ENCODE data around the gene GAK.

DNA sequence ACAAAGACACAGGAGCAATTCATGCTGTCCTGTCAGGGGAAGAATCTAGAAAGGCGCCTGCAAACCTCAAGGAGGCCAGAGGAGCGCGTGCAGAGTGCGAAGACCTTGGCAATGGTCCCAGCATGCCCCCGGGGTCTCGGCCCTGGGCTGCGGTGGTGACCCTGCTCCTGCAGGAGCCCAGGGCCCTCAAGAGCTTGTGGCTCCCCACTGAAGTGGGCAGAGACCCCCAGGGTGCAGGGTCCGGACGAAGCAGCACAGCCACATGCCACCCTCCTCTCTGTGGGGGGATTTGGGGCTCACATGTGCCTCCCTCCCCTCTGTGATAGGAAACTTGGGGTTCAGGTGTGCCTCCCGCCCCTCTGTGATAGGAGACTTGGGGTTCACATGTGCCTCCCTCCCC is 39.3 kb downstream of the GAK start:
- TF ChIP-seq, protein P1, sequence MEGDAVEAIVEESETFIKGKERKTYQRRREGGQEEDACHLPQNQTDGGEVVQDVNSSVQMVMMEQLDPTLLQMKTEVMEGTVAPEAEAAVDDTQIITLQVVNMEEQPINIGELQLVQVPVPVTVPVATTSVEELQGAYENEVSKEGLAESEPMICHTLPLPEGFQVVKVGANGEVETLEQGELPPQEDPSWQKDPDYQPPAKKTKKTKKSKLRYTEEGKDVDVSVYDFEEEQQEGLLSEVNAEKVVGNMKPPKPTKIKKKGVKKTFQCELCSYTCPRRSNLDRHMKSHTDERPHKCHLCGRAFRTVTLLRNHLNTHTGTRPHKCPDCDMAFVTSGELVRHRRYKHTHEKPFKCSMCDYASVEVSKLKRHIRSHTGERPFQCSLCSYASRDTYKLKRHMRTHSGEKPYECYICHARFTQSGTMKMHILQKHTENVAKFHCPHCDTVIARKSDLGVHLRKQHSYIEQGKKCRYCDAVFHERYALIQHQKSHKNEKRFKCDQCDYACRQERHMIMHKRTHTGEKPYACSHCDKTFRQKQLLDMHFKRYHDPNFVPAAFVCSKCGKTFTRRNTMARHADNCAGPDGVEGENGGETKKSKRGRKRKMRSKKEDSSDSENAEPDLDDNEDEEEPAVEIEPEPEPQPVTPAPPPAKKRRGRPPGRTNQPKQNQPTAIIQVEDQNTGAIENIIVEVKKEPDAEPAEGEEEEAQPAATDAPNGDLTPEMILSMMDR (IDR thresholded peaks at IDR 0.05; ENCODE audit: low read depth, low read length) = no peak
- TF ChIP-seq MYC (IDR thresholded peaks at IDR 0.05; ENCODE audit: low read depth, low read length) = no peak
- no peak for TF ChIP-seq POLR2A (IDR thresholded peaks at IDR 0.05; ENCODE audit: extremely low read depth, insufficient read length)

Measured in NB4 (cell line).